ENCODE results near the gene MXD4.

The MXD4 gene

DNA sequence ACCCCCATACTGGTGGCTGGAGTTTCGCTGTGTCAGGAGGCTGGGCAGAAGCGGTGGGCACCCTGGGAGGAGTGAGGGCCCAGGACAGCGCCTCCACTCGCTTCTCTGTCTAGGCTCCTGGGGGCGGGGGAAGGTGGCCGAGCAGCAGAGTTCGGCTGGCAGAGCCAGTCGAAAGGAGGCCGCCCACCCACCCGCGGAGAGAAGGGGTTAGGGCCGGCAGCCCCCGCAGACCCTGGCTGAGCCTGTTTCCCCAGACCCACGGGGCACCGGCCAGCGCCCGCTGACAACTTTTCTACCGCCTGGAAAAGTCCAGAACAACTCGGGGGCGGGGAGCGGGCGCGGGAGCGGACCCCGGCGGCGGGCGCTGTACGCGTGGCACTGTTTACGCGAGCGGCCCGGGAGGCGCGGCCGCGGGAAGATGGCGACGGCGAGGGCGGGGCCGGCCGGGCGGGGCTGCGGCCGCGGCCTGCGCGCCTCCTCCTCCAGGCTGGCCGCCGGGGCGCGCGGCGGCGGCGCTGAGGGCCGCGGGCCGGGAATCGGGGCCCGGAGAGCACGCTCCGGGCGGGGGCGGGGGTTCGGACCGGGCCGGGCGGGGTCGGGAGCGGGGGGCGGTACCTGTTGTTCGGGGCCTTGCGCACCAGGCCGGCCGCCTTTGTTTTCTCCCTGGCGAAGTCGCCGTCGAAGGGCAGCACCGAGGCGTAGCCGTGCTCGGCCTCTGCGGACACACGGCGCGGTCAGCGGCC lies 628 bp downstream of the MXD4 start:
- DNase-seq: peak; percentile 45

DNA sequence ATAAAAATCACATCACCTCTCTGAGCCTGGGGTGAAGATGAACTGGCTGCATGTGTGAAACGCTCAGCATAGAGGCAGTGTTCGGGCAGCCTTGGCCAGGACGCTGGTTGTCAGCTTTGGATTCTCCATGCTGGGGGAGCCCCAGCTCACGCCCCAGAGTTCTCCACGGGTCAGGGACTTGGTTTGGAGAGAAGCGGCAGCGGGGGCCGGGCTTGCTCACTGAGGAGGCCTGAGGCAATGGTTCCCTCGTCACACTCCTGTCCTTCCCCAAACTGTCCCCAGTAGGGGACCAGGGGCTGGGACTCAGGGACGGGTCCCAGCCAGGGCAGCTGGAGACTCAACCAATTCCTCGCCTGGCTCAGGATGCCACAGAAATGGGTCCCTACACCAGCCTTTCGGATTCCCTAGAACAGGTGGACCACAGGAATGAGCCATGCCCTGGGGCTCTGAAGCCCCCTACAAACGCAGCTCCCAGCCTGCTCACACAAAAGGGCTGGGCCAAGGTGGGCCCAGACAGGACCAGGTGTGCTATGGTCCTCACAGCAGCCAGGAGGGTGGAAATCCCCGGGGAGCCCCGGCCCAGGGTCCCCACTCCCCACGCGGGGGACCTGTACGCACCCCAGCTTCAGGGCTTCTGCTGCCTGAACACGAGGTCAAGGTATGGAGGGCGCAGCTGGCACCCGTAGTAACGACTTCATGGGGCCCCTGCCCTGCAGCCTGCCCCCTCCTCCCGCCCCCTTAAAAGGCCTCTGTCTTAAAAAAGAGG lies 1.4 kb downstream of the MXD4 start:
- peak; percentile 2 for DNase-seq

- DNase-seq: peak; percentile 3
Measured at GRCh38 chr4:2259541-2260343, 2.2 kb downstream of the MXD4 start.

DNA sequence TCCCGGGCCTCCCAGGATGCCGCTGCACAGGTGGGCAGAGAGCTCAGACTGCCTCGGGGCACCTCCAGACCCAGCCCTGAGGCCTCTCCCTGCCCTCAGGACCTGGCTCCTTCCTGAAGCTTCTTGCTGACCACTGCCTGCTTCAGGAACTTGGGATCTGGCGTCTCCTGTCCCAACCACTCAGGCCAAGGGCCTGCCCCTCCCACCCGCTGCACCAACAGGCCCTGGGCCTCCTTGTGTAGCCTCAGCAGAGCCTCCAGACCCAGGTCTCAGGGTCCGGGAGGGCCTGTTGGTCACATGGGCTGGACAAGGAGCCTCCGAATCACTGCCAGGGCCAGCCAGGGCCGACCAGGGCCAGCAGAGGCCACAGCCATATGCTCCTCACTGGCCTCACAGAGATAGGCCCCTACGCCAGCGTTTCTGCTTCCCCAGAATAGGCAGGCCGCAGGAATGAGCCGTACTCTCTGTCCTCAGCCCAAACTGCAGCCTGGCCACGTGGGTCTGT lies 2.8 kb downstream of the MXD4 start:
- peak; percentile 3 for DNase-seq

DNA sequence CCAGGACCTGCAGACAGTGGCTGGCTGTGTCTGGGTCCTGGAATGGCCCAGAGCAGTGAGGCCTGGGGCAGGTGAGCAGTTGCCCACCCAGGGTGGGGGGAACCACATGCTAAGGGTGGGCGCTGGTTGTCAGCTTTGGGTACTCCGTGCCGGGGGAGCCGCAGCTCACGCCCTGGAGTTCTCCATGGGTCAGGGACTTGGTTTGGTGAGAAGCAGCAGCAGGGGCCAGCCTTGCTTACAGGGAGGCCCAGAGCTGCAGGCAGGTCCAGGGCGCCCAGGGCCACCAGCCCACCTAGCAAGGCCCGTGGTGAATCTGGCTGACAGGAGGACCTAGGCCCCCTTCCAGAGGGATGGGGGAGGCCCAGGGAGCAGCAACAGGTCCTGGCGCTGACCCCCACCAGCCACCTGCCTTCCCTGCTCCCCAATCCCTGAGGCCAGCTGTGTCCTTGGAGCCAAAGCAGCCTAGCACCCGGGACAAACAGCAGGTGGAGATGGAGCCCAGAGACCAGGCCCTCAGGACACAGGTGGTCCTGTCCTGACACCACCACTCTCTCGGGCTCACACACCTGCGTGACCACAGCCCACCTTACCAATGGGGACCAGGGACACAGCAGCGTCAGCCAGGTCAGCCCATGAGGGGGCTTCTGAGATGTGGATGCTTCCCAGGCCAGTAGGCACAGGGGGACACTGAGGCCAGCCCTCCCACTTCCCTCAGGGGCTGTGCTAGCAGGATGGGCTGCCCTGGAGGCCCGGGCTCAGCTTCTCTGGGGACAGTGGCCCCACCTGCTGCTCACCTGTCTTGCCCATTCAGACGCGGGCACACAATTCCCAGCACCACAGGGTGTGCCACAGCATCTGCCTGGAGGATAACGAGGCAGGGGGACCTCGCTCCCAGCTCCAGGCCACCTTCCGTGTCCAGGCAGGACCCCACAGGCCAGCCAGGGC lies 3.5 kb downstream of the MXD4 start:
- no peak for DNase-seq

GRCh38 chr4:2257361-2258081 lies 4.4 kb downstream of the MXD4 start:
- DNase-seq: no peak

DNA sequence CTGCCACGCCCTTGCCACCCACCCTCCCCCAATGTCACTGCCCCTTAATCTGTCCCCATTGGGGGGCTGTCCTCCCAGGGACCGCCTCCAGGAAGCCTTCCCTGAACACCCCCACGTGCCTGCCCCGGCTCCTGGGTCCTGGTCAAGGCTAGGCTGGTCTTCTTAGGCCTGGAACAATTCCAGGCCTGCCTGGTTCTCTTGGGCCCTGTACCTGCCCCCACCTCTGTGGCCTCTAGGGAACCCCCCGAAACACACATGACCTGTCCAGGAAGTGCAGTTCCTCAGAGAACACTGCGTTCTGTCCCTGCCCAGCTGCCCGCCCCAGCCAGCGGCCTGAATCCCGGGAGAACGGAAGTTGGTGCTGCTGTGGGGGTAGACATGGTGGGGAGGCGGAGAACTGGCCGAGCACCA lies 5.1 kb downstream of the MXD4 start:
- DNase-seq: no peak

DNA sequence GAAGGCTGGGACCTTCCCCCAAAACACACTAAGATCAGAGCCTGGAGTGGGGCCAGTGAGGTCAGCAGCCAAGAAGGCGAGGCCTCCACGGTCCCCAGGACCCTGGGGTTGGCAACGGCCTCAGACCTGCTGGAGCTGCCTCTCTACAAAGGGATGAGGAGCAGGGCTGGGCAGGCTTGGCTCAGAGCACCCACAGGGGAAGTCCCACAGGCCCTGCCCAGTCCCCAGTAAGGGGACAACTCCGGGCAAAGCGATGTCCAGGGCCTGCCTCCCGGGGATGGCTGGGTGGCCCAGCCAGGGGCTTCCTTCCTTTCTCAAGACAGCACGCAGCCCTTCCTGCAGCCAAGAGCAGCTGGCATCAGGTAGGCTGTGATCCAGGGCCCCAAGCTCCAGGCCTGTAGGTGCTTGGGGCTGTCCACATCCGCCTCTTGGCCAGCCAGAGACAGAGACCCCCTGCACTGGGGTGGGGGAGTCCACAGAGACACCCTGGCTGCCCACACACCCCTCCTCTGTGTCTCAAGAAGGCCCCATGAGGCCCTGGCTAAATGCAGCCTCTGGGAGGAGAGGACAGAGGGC lies 5.7 kb downstream of the MXD4 start:
- DNase-seq: no peak

GRCh38 chr4:2255501-2256155 lies 6.3 kb downstream of the MXD4 start:
- DNase-seq: no peak

DNA sequence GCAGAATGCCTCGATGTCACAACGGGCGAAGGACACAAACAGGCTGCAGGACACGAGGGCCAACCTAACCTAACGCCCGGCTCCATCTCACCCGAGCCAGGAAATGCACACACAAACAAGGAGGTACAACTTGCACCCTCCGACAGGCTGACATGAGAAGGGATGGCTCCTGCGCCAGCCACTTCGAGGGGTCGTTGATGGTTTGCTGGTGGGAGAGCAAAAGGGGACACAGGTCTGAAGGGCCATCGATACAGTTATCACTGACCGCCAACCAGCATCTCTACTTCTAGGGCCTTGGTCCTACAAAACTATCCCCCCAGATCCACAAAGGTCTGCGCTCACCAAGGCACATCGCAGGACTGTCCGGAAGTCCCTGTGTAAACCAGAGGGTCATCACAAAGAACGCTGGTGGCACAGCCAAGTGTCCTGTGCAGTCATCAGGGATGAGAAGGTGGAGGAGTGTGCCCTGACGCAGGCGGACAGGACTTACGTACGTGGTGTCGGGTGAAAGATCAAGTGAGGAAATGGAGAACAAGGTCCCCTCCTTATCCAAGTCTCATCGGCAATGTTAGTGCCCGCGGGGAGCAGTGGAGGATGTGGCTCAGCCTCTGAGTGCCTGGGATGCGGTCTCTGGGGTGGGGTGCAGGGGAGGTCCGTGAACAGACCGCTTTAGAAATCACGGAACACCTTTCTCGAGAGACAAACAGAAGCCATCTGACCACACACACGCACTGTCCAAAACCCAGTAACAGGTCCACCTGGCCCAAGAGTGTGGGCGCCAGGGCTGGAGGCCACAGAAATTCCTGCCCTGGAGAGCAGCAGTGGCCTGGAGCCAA lies 7.0 kb downstream of the MXD4 start:
- no peak for DNase-seq

- DNase-seq: no peak
Measured at GRCh38 chr4:2253160-2254084, 8.5 kb downstream of the MXD4 start.

DNA sequence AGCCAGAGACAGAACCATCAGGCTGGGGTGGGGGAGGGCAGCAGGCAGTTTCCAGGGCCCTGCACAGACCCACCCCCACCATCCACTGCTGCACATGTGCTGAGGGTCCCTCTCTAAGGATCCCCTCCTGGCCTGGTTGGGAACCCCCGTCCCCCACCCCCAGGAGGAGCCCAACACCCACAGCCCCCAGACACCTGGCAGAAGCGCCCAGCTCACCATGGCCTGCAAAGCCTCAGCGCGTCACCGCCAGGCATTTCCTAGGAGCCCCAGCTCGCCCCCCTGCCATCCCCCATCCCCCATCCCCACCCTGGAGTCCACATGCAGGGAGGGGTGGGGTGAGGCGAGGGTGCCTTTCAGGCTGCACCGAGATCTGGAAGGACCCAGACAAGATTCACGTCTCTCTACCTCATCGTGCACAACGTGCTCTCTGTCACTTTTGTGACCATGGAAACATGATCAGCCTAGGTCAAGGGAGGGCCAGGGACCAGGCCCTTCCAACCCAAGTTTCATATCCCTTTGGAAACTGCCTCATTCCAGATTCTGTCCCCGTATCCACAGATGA lies 9.3 kb downstream of the MXD4 start:
- no peak for DNase-seq

DNA sequence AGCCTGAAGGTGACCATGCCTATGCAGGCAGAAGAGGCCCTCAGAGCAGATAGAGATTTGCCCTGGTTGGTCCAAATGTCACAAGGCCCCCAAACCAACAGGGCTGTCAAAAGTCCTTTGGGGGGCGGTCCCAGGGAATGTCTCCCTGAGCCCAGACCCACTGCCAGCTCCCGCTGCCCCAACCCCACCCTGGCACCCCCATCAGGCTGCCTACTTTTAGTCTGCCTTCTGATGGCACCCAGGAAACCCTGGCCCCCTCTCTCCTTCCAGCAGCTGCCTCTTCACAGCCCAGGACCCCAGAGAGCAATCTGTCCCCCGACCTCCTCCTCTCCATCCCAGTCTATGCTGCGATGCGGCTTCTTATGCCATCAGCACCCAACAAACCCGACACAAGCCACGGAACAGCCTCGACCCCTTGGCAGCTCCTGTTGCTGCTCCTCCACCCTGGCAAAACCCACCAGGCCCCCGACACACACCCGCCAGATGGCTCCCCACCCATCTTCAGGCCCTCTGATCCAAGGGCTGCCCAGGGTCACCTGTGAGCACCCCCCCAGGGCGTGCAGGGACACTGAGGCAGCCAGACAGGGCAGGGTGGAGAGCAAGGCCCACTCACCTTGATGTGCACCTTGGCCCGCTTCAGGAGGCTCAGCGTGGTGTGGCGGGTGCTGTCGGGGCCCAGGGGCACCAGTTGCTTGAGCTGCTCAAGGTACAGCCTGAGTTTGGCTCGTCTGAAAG lies 9.9 kb downstream of the MXD4 start:
- peak; percentile 4 for DNase-seq

GRCh38 chr4:2251073-2251794 lies 10.7 kb downstream of the MXD4 start:
- DNase-seq: peak; percentile 3

GRCh38 chr4:2250357-2251072 lies 11.4 kb downstream of the MXD4 start:
- no peak for DNase-seq
